ENCODE measurements around the gene FSTL1.

- TF ChIP-seq POLR2A (IDR thresholded peaks at IDR 0.05) (no peak), CTCF (IDR thresholded peaks at IDR 0.05) (no peak)
Observed at GRCh38 chr3:120470870-120471269, 20.1 kb upstream of the FSTL1 start.

Measured in uterus (tissue), 2 donors.